Esophagus muscularis mucosa (tissue), 4 donors: Measurements from ENCODE around the gene AKT3. TPM values are rescaled to one million over a fixed set of nuclear protein-coding genes. Genes with fewer than 3 reads are reported as not detected.
A peak's percentile ranks its signal among the peaks of the same experiment; 100 is the strongest.

Experiments
- DNase-seq: peaks from one replicate; pipeline ENCODE4 v3.0.0-alpha.2; 2017; ENCODE audit errors: extremely low spot score
- H3K27ac ChIP-seq, 4 donors: fragments of 200-600 bp; sonication (generic); replicated peaks in 1 of 4; 1 replicate in 3 of 4; 2 replicates in 1 of 4; pipeline ENCODE4 v1.5.1; 2016 to 2019; ENCODE audit warnings: mild to moderate bottlenecking in 1 of 4
- H3K27me3 ChIP-seq, 4 donors: fragments of 200-600 bp; sonication (generic); one replicate each; pipeline versions ENCODE4 v1.5.1 to v1.6.0; 2016 to 2019
- H3K36me3 ChIP-seq, 4 donors: fragments of 200-600 bp; sonication (generic); one replicate each; pipeline ENCODE4 v1.5.1; 2016 to 2019
- H3K4me1 ChIP-seq, 4 donors: fragments of 200-600 bp; sonication (generic); one replicate each; pipeline ENCODE4 v1.5.1; 2016 to 2019
- H3K4me3 ChIP-seq, 4 donors: fragments of 200-600 bp; sonication (generic); 1 replicate in 2 of 4; 2 replicates in 2 of 4; pipeline ENCODE4 v1.5.1; 2016 to 2019; ENCODE audit warnings: mild to moderate bottlenecking in 4 of 4, moderate library complexity in 1 of 4
- H3K9me3 ChIP-seq, 4 donors: fragments of 200-600 bp; sonication (generic); 1 replicate in 3 of 4; 2 replicates in 1 of 4; pipeline ENCODE4 v1.5.1; 2016 to 2019
- CTCF ChIP-seq, 3 experiments: fragments of 200-600 bp in 2 of 3; fragments of 450-650 bp in 1 of 3; sonication (generic) in 2 of 3; IDR thresholded peaks; one replicate each; pipeline ENCODE4 v1.5.1; 2017 to 2019; ENCODE audit warnings: antibody characterized with exemption in 3 of 3, mild to moderate bottlenecking in 2 of 3, moderate library complexity in 1 of 3
- EP300 ChIP-seq: sonication (generic); formaldehyde crosslinking; IDR thresholded peaks from one replicate; pipeline ENCODE4 v1.6.1; 2017; ENCODE audit warnings: antibody characterized with exemption
- POLR2A ChIP-seq: fragments of 450-650 bp; IDR thresholded peaks from one replicate; pipeline ENCODE4 v1.6.1; 2017; ENCODE audit warnings: antibody characterized with exemption, moderate library complexity, mild to moderate bottlenecking, low read depth
- POLR2AphosphoS5 ChIP-seq, 2 donors: sonication (generic); formaldehyde crosslinking; IDR thresholded peaks; one replicate each; pipeline ENCODE4 v1.6.1; 2017; ENCODE audit warnings: antibody characterized with exemption in 2 of 2
- WGBS: methylation state at CpG from one replicate; pipeline ENCODE4 v1.1.5; 2018; 5-methylcytosine and 5-hydroxymethylcytosine counted together
- intact Hi-C: fragments of 100-400 bp; cut with DNase I; formaldehyde crosslinking; loops from one replicate; pipeline ENCODE4 v1.15.1; 2023
- total RNA-seq, 4 donors: library from RNA; depleted of rRNA; stranded (reverse); fragments of >200 nt; gene quantifications; one replicate each; pipeline versions ENCODE4 v1.1.0 to v1.2.1, GENCODE V29; 2016

Gene AKT3
- total RNA-seq, 4 donors from 2014 or later, result 63.9 to 104 (median 74.2) TPM

GRCh38 chr1:243489681-243490546 is 360.1 kb downstream of the AKT3 start:
- H3K27ac ChIP-seq, result peak overlapping the region; percentile 35 to 63 (median 46)
- H3K4me3 ChIP-seq, result no peak overlapping the region
- no peak for TF ChIP-seq POLR2A
- no peak for TF ChIP-seq POLR2AphosphoS5 (IDR thresholded peaks at IDR 0.05)
- no peak for TF ChIP-seq CTCF (IDR thresholded peaks at IDR 0.05)
- no peak for TF ChIP-seq EP300
- H3K36me3 ChIP-seq, result peaks cover 0 to 16% (median 2%) of the 10 kb centered on the region in 4 donors
- peaks cover 0 to 43% (median 25%) of the 10 kb centered on the region in 4 donors for H3K4me1 ChIP-seq
- H3K27me3 ChIP-seq, result no peaks in the 10 kb centered on the region
- no peak for DNase-seq
- 83% methylated on average over 19 of the region's 21 CpGs for WGBS
- H3K9me3 ChIP-seq, result no peaks in the 10 kb centered on the region
- intact Hi-C loops, result no loop called here

GRCh38 chr1:243489158-243489527 is 360.9 kb downstream of the AKT3 start:
- no peak for TF ChIP-seq EP300
- no peak for TF ChIP-seq CTCF (IDR thresholded peaks at IDR 0.05)
- TF ChIP-seq POLR2A, result no peak
- TF ChIP-seq POLR2AphosphoS5 (IDR thresholded peaks at IDR 0.05), result no peak
- Histone ChIP-seq H3K4me3 (no peak overlapping the region), H3K27me3 (no peaks in the 10 kb centered on the region), H3K4me1 (peaks cover 0 to 40% (median 23%) of the 10 kb centered on the region in 4 donors), H3K36me3 (peaks cover 0 to 16% (median 2%) of the 10 kb centered on the region in 4 donors), H3K27ac (no peak overlapping the region), H3K9me3 (no peaks in the 10 kb centered on the region)
- intact Hi-C loops, result no loop called here
- DNase-seq, result no peak
- 93% methylated on average over 24 of the region's 24 CpGs for WGBS

- Histone ChIP-seq H3K9me3 (no peaks in the 10 kb centered on the region), H3K27me3 (no peaks in the 10 kb centered on the region), H3K27ac (no peak overlapping the region), H3K36me3 (peaks cover 0 to 16% (median 2%) of the 10 kb centered on the region in 4 donors), H3K4me3 (no peak overlapping the region), H3K4me1 (peaks cover 0 to 38% (median 24%) of the 10 kb centered on the region in 4 donors)
- intact Hi-C loops, result no loop called here
- 93% methylated on average over 18 of the region's 20 CpGs for WGBS
- TF ChIP-seq CTCF (IDR thresholded peaks at IDR 0.05) (no peak), POLR2A (no peak)
- no peak for DNase-seq
Observed at GRCh38 chr1:243488459-243489157, 361.4 kb downstream of the AKT3 start.

GRCh38 chr1:243487649-243488227 is 362.3 kb downstream of the AKT3 start:
- H3K4me3 ChIP-seq, result peak overlapping the region in 2 of 4 donors; percentile 27 to 30
- intact Hi-C loops, result no loop called here

More at GRCh38 chr1:243487649-243488227, 362.3 kb downstream of the AKT3 start:
- TF ChIP-seq POLR2A (no peak), EP300 (no peak), CTCF (IDR thresholded peaks at IDR 0.05) (no peak), POLR2AphosphoS5 (IDR thresholded peaks at IDR 0.05) (no peak)
- H3K27me3 ChIP-seq, result no peaks in the 10 kb centered on the region
- H3K36me3 ChIP-seq, result peaks cover 0 to 16% (median 2%) of the 10 kb centered on the region in 4 donors
- WGBS, result 84% methylated on average over 27 of the region's 40 CpGs
- H3K27ac ChIP-seq, result no peak overlapping the region
- no peaks in the 10 kb centered on the region for H3K9me3 ChIP-seq
- no peak for DNase-seq
- H3K4me1 ChIP-seq, result peaks cover 2 to 41% (median 33%) of the 10 kb centered on the region in 4 donors
